Omental fat pad (tissue), 4 donors: Measurements from ENCODE around the gene CALML3. TPM values are rescaled to one million over a fixed set of nuclear protein-coding genes. Genes with fewer than 3 reads are reported as not detected.

Experiments used
- ATAC-seq: fragments of 150-250 bp; one replicate; pipeline ENCODE4 v1.9.1; 2016; ENCODE audit warnings: mild to moderate bottlenecking, moderate library complexity; ENCODE audit not compliant: low FRiP score
- DNase-seq: peaks from one replicate; pipeline ENCODE4 v3.0.0-alpha.2; 2019; ENCODE audit warnings: low spot score
- CTCF ChIP-seq, 3 donors: fragments of 450-650 bp; IDR thresholded peaks; one replicate each; pipeline ENCODE4 v1.5.1; 2016 to 2017; ENCODE audit warnings: antibody characterized with exemption in 3 of 3, mild to moderate bottlenecking in 3 of 3, moderate library complexity in 2 of 3
- total RNA-seq, 4 donors: library from RNA; depleted of rRNA; stranded (reverse); fragments of >200 nt; gene quantifications; one replicate each; pipeline ENCODE4 v1.1.0, GENCODE V29; 2016

CALML3 gene
- total RNA-seq, 4 donors from 2014 or later, result not detected

- TF ChIP-seq CTCF (IDR thresholded peaks at IDR 0.05), result no peak
- ATAC-seq (no peak), DNase-seq (no peak)
Measured at GRCh38 chr10:5492929-5493576, 31.7 kb upstream of the CALML3 start.

- no peak for ATAC-seq
- no peak for DNase-seq
- TF ChIP-seq CTCF (IDR thresholded peaks at IDR 0.05), result no peak
Measured at GRCh38 chr10:5493691-5494090, 31.1 kb upstream of the CALML3 start.

GRCh38 chr10:5494611-5495010, 30.1 kb upstream of the CALML3 start:
- DNase-seq (no peak), ATAC-seq (no peak)
- TF ChIP-seq CTCF (IDR thresholded peaks at IDR 0.05), result no peak

- ATAC-seq (no peak), DNase-seq (no peak)
- TF ChIP-seq CTCF (IDR thresholded peaks at IDR 0.05), result no peak
Measured at GRCh38 chr10:5496261-5497250, 28.2 kb upstream of the CALML3 start.

GRCh38 chr10:5497289-5497688, 27.5 kb upstream of the CALML3 start:
- ATAC-seq (no peak), DNase-seq (no peak)
- TF ChIP-seq CTCF (IDR thresholded peaks at IDR 0.05), result no peak

- TF ChIP-seq CTCF (IDR thresholded peaks at IDR 0.05), result no peak
- ATAC-seq (no peak), DNase-seq (no peak)
Measured at GRCh38 chr10:5497948-5498730, 26.6 kb upstream of the CALML3 start.
